ENCODE measurements around the gene FAM177B.

Gene FAM177B

GRCh38 chr1:222786121-222786520 is 49.1 kb downstream of the FAM177B start:
- no peaks in the 10 kb centered on the region for H3K79me2 ChIP-seq (ENCODE audit: low read length)
- no peak overlapping the region for H3K27ac ChIP-seq (ENCODE audit: low read length)
- H3K4me2 ChIP-seq (ENCODE audit: low read depth, low read length) = no peak overlapping the region
- no peak overlapping the region for H2AFZ ChIP-seq (ENCODE audit: low read length)
- H3K4me1 ChIP-seq (ENCODE audit: low read length) = no peaks in the 10 kb centered on the region
- DNase-seq = no peak
- H3K4me3 ChIP-seq (ENCODE audit: low read length) = no peak overlapping the region
- H3K27me3 ChIP-seq (replicated peaks; ENCODE audit: insufficient read depth, low read length) = no peaks in the 10 kb centered on the region
- H4K20me1 ChIP-seq (ENCODE audit: insufficient read depth, low read length) = no peaks in the 10 kb centered on the region
- no peaks in the 10 kb centered on the region for H3K9me3 ChIP-seq (replicated peaks; ENCODE audit: insufficient read depth, low read length)
- no peak for TF ChIP-seq EZH2 (optimal IDR thresholded peaks at IDR 0.05; ENCODE audit: low read depth, low read length)
- no peak for TF ChIP-seq EZH2phosphoT487 (IDR thresholded peaks at IDR 0.05; ENCODE audit: low read length)
- no peak for TF ChIP-seq CTCF (IDR thresholded peaks at IDR 0.05; ENCODE audit: low read length)
- no peaks in the 10 kb centered on the region for H3K9me2 ChIP-seq (replicated peaks; ENCODE audit: insufficient read depth, low read length)
- no peaks in the 10 kb centered on the region for H3K36me3 ChIP-seq (replicated peaks; ENCODE audit: insufficient read depth, low read length)
- H3F3A ChIP-seq (ENCODE audit: insufficient read depth, low read length) = no peaks in the 10 kb centered on the region
- H3K9ac ChIP-seq (ENCODE audit: low read length) = no peak overlapping the region

- H3K4me1 ChIP-seq (ENCODE audit: low read length) = no peaks in the 10 kb centered on the region
- no peak overlapping the region for H3K4me3 ChIP-seq (ENCODE audit: low read length)
- TF ChIP-seq CTCF (IDR thresholded peaks at IDR 0.05; ENCODE audit: low read length) (no peak), EZH2 (optimal IDR thresholded peaks at IDR 0.05; ENCODE audit: low read depth, low read length) (no peak), EZH2phosphoT487 (IDR thresholded peaks at IDR 0.05; ENCODE audit: low read length) (no peak)
- no peak overlapping the region for H3K4me2 ChIP-seq (ENCODE audit: low read depth, low read length)
- H3K79me2 ChIP-seq (ENCODE audit: low read length) = no peaks in the 10 kb centered on the region
- H2AFZ ChIP-seq (ENCODE audit: low read length) = no peak overlapping the region
- H3K36me3 ChIP-seq (replicated peaks; ENCODE audit: insufficient read depth, low read length) = no peaks in the 10 kb centered on the region
- H3K9me3 ChIP-seq (replicated peaks; ENCODE audit: insufficient read depth, low read length) = no peaks in the 10 kb centered on the region
- H4K20me1 ChIP-seq (ENCODE audit: insufficient read depth, low read length) = no peaks in the 10 kb centered on the region
- no peaks in the 10 kb centered on the region for H3K9me2 ChIP-seq (replicated peaks; ENCODE audit: insufficient read depth, low read length)
- no peaks in the 10 kb centered on the region for H3F3A ChIP-seq (ENCODE audit: insufficient read depth, low read length)
- H3K27me3 ChIP-seq (replicated peaks; ENCODE audit: insufficient read depth, low read length) = no peaks in the 10 kb centered on the region
- no peak overlapping the region for H3K27ac ChIP-seq (ENCODE audit: low read length)
- no peak overlapping the region for H3K9ac ChIP-seq (ENCODE audit: low read length)
- DNase-seq = no peak
Measured at GRCh38 chr1:222787729-222788128, 50.7 kb downstream of the FAM177B start.

GRCh38 chr1:222788402-222789156 is 51.6 kb downstream of the FAM177B start:
- Histone ChIP-seq H4K20me1 (ENCODE audit: insufficient read depth, low read length) (no peaks in the 10 kb centered on the region), H3K4me2 (ENCODE audit: low read depth, low read length) (no peak overlapping the region), H3K27me3 (replicated peaks; ENCODE audit: insufficient read depth, low read length) (no peaks in the 10 kb centered on the region), H3K9me2 (replicated peaks; ENCODE audit: insufficient read depth, low read length) (no peaks in the 10 kb centered on the region), H3K79me2 (ENCODE audit: low read length) (no peaks in the 10 kb centered on the region), H3K9ac (ENCODE audit: low read length) (no peak overlapping the region), H2AFZ (ENCODE audit: low read length) (no peak overlapping the region), H3K27ac (ENCODE audit: low read length) (no peak overlapping the region), H3F3A (ENCODE audit: insufficient read depth, low read length) (no peaks in the 10 kb centered on the region), H3K4me3 (ENCODE audit: low read length) (no peak overlapping the region), H3K36me3 (replicated peaks; ENCODE audit: insufficient read depth, low read length) (no peaks in the 10 kb centered on the region), H3K9me3 (replicated peaks; ENCODE audit: insufficient read depth, low read length) (no peaks in the 10 kb centered on the region), H3K4me1 (ENCODE audit: low read length) (no peaks in the 10 kb centered on the region)
- no peak for DNase-seq
- TF ChIP-seq CTCF (IDR thresholded peaks at IDR 0.05; ENCODE audit: low read length) (no peak), EZH2phosphoT487 (IDR thresholded peaks at IDR 0.05; ENCODE audit: low read length) (no peak), EZH2 (optimal IDR thresholded peaks at IDR 0.05; ENCODE audit: low read depth, low read length) (no peak)
